NCI-H2171 treated with DMSO at 0.1 percent for 48 hours (cell line): ENCODE measurements around the gene CTPS1.

Experiments used
- DNase-seq: peaks from one replicate; lab custom pipeline; 2025; lab: John Stamatoyannopoulos, UW

CTPS1 gene

GRCh38 chr1:40966417-40966816 is 13.1 kb upstream of the CTPS1 start:
- DNase-seq, result no peak

- DNase-seq, result no peak
Observed at GRCh38 chr1:40969445-40969844, 10.1 kb upstream of the CTPS1 start.

GRCh38 chr1:40971966-40972365 is 7.5 kb upstream of the CTPS1 start:
- no peak for DNase-seq

DNA sequence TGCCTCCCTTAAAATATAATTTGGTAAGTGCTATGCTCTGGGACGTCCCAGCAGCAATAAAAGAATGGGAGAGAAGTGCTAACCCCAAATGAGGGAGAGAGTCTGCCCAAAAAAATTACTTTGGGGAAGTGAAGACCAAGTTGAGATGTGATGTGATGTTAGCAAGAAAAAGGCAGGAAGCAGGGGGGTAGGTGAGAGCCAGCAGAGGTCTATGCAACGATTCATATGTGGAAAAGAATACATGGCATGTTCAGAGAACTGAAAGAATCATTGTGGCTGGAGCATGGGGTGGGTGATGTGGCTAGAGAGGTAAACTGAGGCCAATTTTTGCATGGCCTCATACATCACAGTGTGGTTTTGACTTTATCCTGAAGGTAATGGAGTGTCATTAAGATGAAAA is 5.6 kb upstream of the CTPS1 start:
- no peak for DNase-seq

DNA sequence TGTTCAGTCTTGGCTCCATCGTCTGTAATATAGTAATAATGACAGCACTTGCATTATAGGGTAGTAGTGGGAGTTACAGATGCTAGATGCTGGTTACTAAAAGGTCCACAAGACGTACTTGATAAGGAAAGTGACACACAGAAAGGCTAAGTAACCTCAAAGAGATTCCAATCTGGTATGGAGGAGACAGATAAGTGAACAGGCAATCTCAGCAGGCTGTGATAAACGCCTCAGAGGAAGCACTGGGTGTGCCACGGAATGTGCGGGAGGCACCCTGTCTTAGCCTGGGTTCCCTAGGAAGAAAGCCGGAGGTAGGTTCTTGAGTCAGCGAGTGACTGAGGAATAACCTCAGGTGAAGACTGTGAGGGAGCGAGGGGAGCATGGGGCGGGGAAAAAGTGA is 4.6 kb upstream of the CTPS1 start:
- DNase-seq, result no peak

DNA sequence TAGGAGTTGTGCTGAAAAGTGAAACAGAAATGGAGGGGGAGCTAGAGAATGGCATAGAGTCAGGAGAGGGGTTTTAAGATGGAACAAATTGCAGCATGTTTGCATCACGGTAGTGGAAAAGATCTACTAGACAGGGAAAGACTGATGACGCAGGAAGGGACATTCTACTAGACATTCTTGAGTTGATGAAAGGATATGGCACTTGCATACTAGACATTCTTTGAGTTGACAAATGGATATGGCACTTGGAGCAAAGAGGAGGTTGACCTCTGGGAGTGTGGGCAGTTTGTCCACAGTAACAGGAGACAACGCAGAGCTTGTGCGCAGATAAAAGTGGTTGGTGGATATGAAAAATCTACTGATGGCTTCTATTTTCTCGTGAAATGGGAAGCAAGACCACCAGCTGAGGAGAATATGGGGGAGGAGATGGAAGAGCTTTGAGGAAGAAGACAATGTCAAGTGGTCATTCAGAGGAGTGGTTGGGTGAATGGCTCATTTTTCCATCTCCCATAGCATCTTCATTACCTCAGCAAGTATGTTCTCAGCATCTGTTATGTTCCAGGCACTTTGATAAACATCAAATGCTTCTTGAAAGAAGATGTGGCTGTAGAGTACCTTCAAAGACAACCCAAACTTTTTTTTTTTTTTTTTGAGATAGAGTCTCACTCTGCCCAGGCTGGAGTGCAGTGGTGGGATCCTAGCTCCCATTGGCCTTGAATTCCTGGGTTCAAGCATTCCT is 2.4 kb upstream of the CTPS1 start:
- no peak for DNase-seq

- no peak for DNase-seq
Observed at GRCh38 chr1:40977716-40978115, 1.8 kb upstream of the CTPS1 start.

GRCh38 chr1:40978886-40979240 is 633 bp upstream of the CTPS1 start:
- no peak for DNase-seq

DNA sequence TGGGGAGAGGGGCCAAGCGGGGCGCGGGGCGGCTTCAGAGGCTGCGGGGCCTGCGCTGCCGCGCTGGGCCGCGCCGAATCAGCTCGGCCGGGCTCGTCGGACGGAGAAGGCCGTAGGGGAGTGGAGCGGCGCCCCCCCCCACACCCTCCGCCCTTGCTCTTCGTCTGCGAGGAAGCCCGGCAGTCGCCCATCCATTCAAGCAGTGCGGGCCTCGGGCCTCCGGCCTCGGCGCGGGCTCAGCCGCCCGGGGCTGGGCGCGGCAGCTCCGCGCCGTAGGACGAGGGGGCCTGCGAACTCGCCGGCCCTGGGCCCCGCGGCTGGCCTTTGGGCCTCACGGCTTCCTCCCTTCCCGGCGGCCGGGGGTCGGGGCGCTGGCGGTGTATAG is 564 bp downstream of the CTPS1 start:
- no peak for DNase-seq

DNA sequence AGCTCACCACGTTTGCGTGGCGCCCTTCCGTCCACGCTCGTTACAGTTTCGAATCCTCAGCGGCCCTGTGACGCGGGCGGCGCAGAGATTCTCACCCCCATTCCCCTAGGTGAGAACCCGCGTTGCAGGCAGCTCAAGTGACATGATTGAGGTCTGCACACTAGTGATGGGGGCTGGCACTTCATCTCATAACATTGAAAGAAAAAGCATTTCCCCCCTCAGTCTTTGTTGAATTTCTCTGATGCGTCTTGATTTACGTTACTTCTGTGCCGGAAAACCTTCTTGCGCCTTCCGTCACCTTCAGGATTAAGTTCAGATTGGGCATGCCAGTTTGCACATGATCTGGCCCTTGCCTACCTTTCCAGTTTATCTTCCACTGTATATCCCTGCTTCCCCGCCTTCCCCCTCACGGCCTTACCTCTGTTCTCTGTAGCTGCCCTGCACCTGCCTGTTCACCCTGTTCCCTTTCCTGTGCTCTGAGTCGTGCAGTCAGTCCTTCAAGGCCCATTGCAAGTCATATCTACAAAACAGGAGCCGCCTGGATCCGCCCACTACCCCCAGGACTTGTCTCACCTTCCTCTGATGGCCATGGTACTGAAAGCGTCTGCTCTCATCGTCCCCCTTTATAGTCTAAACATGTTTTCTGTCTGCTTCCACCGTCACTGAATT is 1.1 kb downstream of the CTPS1 start:
- peak; percentile 28 for DNase-seq

- no peak for DNase-seq
Observed at GRCh38 chr1:40981691-40982448, 2.4 kb downstream of the CTPS1 start.

- DNase-seq, result no peak
Observed at GRCh38 chr1:40982721-40983120, 3.2 kb downstream of the CTPS1 start.

DNA sequence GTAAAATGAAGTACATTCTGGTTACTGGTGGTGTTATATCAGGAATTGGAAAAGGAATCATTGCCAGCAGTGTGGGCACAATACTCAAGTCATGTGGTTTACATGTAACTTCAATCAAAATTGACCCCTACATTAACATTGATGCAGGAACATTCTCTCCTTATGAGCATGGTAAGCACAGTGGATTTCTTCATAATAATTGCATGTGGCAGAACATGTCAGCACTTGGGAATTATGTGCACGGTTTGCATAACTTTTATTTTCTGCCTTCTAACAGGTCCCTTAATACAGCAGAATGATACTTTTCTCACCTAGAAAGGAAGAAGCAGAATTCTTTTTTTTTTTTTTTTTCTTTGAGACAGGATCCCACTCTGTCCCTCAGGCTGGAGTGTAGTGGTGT is 3.8 kb downstream of the CTPS1 start:
- no peak for DNase-seq

GRCh38 chr1:40984066-40984465 is 4.6 kb downstream of the CTPS1 start:
- no peak for DNase-seq

DNA sequence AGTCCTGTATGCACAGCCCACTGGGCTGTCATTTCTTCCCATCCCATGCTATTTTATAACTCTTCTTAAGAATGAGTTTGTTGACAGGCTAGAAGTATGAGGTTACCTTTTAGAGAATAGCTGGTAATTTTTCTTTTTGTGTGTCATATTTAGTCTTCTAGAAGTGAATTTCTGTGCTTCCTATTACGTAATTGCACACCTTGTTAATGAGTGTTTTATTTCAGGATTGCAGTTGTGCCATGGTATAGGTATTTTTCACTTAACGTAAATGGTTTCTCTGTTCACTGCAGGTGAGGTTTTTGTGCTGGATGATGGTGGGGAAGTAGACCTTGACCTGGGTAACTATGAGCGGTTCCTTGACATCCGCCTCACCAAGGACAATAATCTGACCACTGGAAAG is 5.0 kb downstream of the CTPS1 start:
- no peak for DNase-seq

DNA sequence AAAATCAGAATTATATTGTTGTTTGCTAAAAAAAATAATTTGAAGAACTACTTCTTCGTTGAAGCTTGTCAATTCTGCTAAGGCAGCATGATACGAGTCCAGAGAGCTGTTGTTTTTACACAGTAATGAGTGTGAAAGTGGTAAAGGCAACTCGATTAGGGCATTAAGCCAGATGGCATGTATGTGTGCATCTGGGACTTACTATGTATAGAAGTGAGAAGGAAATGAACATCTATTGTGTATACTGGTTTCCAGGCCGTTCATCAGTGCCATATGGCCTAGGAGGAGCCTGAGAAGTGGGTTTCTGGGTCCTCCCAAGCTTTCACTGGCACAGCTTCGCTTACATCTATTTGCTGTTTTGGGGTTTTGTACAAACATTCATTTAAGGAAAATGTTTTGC is 5.7 kb downstream of the CTPS1 start:
- DNase-seq, result peak; percentile 92

- DNase-seq, result no peak
Observed at GRCh38 chr1:40985875-40986274, 6.4 kb downstream of the CTPS1 start.

GRCh38 chr1:40986328-40986783 is 6.9 kb downstream of the CTPS1 start:
- DNase-seq, result peak; percentile 41

GRCh38 chr1:40986956-40987355 is 7.5 kb downstream of the CTPS1 start:
- no peak for DNase-seq

DNA sequence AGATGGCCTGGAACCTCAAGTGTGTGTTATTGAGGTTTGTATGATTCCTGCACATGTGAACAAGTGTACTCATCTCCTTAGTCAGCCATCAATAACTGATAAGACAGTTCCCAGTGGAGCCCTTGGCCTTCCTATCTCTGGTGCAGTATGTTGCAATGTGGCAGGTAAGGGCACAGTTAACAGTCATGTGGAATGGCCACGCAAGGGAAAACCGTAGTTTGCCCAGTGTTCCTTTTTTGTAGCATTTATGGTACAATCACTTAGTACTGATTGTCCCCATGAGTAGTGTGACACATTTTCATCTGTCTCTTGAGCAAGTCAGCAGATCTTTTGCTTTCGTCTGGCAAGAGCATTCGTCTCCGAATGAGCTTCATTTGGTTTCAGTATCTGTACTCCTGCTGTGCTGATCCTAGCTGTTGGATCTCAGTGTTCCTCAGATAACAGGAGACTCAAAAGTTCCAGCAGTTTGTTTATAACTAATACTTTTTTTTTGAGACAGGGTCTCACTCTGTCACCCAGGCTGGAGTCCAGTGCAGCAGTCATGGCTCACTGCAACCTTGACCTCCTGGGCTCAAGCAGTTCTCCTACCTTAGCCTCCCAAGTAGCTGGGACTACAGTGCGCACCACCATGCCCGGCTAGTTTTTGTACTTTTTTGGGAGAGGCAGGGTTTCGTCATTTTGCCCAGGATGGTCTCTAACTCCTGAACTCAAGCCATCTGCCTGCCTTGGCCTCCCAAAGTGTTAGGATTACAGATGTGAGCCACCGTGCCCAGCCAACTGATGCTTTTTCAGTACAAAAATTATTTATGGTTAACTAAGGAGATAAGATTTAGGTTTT is 8.2 kb downstream of the CTPS1 start:
- DNase-seq, result no peak

GRCh38 chr1:40988280-40988679 is 8.8 kb downstream of the CTPS1 start:
- DNase-seq, result no peak

GRCh38 chr1:40989066-40989465 is 9.6 kb downstream of the CTPS1 start:
- no peak for DNase-seq
